ENCODE data around the gene KLK3. TPM values are rescaled to one million over a fixed set of nuclear protein-coding genes. Genes with fewer than 3 reads are reported as not detected.

KLK3 gene
- total RNA-seq, 2 donors from 2014 or later, result not detected

DNA sequence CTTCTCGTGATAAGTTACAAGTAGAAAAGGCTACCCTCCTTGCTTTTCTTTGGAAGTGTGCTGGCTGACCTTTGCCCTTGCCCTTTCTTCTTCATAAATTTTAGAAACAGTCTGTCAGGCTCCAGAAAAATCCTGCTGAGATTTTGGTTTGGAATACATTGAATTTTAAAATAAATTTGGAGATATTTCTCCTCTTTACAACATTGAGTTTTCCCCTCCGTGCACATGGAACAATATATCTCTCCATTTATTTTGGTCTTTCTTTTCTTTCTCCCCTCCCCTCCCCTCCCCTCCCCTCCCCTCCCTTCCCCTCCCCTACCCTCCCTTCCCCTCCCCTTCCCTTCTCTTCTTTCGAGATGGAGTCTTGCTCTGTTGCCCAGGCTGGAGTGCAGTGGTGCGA is 47.9 kb downstream of the KLK3 start:
- Mint-ChIP-seq H3K27ac (no peak overlapping the region), H3K9me3 (no peaks in the 10 kb centered on the region), H3K36me3 (ENCODE audit: insufficient read depth in 2 of 2) (no peaks in the 10 kb centered on the region), H3K4me3 (no peak overlapping the region), H3K4me1 (ENCODE audit: low read depth) (no peaks in the 10 kb centered on the region), H3K27me3 (ENCODE audit: low read depth) (peaks cover 38% of the 10 kb centered on the region)
- DNase-seq (no peak), ATAC-seq (replicated peaks in 1 of 2) (no peak)

DNA sequence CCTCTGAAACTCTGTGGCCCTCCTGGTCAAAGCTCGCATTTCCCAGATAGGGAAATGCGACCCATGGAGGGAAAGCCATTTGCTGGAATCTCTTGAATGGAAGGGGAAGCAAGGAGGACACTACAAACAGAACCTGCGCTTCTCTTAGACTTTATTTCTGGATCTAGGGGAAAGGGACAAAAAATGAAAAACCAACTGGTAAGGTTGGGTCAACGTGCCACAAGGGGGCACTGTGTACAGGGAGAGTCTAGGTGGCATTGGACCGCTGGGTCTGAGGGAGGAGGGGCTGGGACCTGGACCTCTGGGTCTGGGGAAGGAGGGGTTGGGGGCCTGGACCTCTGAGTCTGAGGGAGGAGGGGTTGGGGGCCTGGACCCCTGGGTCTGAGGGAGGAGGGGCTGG is 51.5 kb downstream of the KLK3 start:
- H3K9me3 Mint-ChIP-seq, result no peaks in the 10 kb centered on the region
- H3K27me3 Mint-ChIP-seq (ENCODE audit: low read depth), result peaks cover 21% of the 10 kb centered on the region
- H3K27ac Mint-ChIP-seq, result no peak overlapping the region
- peak; percentile 52 to 58 for DNase-seq
- H3K4me1 Mint-ChIP-seq (ENCODE audit: low read depth), result peaks cover 10% of the 10 kb centered on the region
- no peak overlapping the region for H3K4me3 Mint-ChIP-seq
- no peaks in the 10 kb centered on the region for H3K36me3 Mint-ChIP-seq (ENCODE audit: insufficient read depth in 2 of 2)
- no peak for ATAC-seq (replicated peaks in 1 of 2)

- ATAC-seq (replicated peaks in 1 of 2) (no peak), DNase-seq (no peak)
- H3K36me3 Mint-ChIP-seq (ENCODE audit: insufficient read depth in 2 of 2), result no peaks in the 10 kb centered on the region
- H3K9me3 Mint-ChIP-seq, result no peaks in the 10 kb centered on the region
- H3K27me3 Mint-ChIP-seq (ENCODE audit: low read depth), result peaks cover 21% of the 10 kb centered on the region
- H3K27ac Mint-ChIP-seq, result no peak overlapping the region
- peaks cover 10% of the 10 kb centered on the region for H3K4me1 Mint-ChIP-seq (ENCODE audit: low read depth)
- H3K4me3 Mint-ChIP-seq, result peak overlapping the region in 1 of 2 donors; percentile 4
Measured at GRCh38 chr19:50908336-50908735, 53.6 kb downstream of the KLK3 start.

GRCh38 chr19:50909240-50910070 is 54.7 kb downstream of the KLK3 start:
- Mint-ChIP-seq H3K27me3 (ENCODE audit: low read depth) (peaks cover 16% of the 10 kb centered on the region), H3K36me3 (ENCODE audit: insufficient read depth in 2 of 2) (no peaks in the 10 kb centered on the region)
- ATAC-seq (replicated peaks in 1 of 2), result peak; percentile 60 to 63

More at GRCh38 chr19:50909240-50910070, 54.7 kb downstream of the KLK3 start:
- H3K4me1 Mint-ChIP-seq (ENCODE audit: low read depth), result peaks cover 10% of the 10 kb centered on the region
- H3K4me3 Mint-ChIP-seq, result peak overlapping the region; percentile 45 to 62
- H3K9me3 Mint-ChIP-seq, result no peaks in the 10 kb centered on the region
- peak; percentile 53 to 56 for DNase-seq
- no peak overlapping the region for H3K27ac Mint-ChIP-seq

Other genes with a start within 250 kb of the KLK3 start
- gene SYT3, start 215.0 kb upstream of the KLK3 start, total RNA-seq, result under 1 TPM; 0.41 to 0.72 TPM
- gene C19orf81, start 205.5 kb upstream of the KLK3 start, total RNA-seq, result 1 to 10 TPM; 5.1 to 5.7 TPM
- gene SHANK1, start 135.1 kb upstream of the KLK3 start, total RNA-seq, result under 1 TPM in 1 of 2 donors, not detected in 1; 0.07 TPM
- 1 to 10 TPM; 2.0 to 3.4 TPM for gene CLEC11A, start 131.6 kb upstream of the KLK3 start, total RNA-seq
- gene GPR32, start 84.5 kb upstream of the KLK3 start, total RNA-seq, result not detected
- not detected for gene ACP4, start 64.5 kb upstream of the KLK3 start, total RNA-seq
- 1 to 10 TPM; 1.7 to 2.3 TPM for gene KLK1, start 31.1 kb upstream of the KLK3 start, total RNA-seq
- not detected for gene KLK15, start 21.3 kb upstream of the KLK3 start, total RNA-seq
- under 1 TPM in 1 of 2 donors, not detected in 1; 0.63 TPM for gene KLK2, start 18.5 kb downstream of the KLK3 start, total RNA-seq
- gene KLK4, start 56.5 kb downstream of the KLK3 start, total RNA-seq, result not detected
- not detected for gene KLK5, start 98.1 kb downstream of the KLK3 start, total RNA-seq
- gene KLK6, start 114.7 kb downstream of the KLK3 start, total RNA-seq, result not detected
- not detected for gene KLK7, start 129.0 kb downstream of the KLK3 start, total RNA-seq
- gene KLK8, start 146.7 kb downstream of the KLK3 start, total RNA-seq, result not detected
- not detected for gene KLK10, start 164.8 kb downstream of the KLK3 start, total RNA-seq
- gene KLK11, start 171.7 kb downstream of the KLK3 start, total RNA-seq, result not detected
- not detected for gene KLK12, start 180.1 kb downstream of the KLK3 start, total RNA-seq
- not detected for gene KLK13, start 210.2 kb downstream of the KLK3 start, total RNA-seq
- 1 to 10 TPM in 1 of 2 donors, under 1 TPM in 1; 0.69 to 1.2 TPM for gene KLK14, start 228.0 kb downstream of the KLK3 start, total RNA-seq

Measured in activated T-cell treated with anti-CD3 and anti-CD28 coated beads, Interleukin-2, amount 50 U/mL, for 72 hours (primary cell).